Breast epithelium (tissue), 4 donors: ENCODE results near the gene HDAC8. TPM values are rescaled to one million over a fixed set of nuclear protein-coding genes. Genes with fewer than 3 reads are reported as not detected.

ENCODE experiments used
- DNase-seq, 2 donors: peaks; one replicate each; pipeline ENCODE4 v3.0.0-alpha.2; 2019; ENCODE audit warnings: low spot score in 2 of 2
- H3K27ac ChIP-seq, 2 donors: fragments of 200-600 bp; sonication (generic) in 1 of 2; one replicate each; pipeline ENCODE4 v1.5.1; 2016 to 2019; ENCODE audit warnings: mild to moderate bottlenecking in 1 of 2
- H3K27me3 ChIP-seq, 2 donors: fragments of 200-600 bp; sonication (generic) in 1 of 2; one replicate each; pipeline versions ENCODE4 v1.5.1 to v1.6.0; 2017 to 2019; ENCODE audit warnings: control low read depth in 1 of 2, mild to moderate bottlenecking in 1 of 2
- H3K36me3 ChIP-seq: fragments of 200-600 bp; one replicate; pipeline ENCODE4 v1.5.1; 2019
- H3K4me1 ChIP-seq, 2 donors: fragments of 200-600 bp; sonication (generic); one replicate each; pipeline ENCODE4 v1.5.1; 2016 to 2019; ENCODE audit warnings: control low read depth in 1 of 2
- H3K4me3 ChIP-seq, 3 donors: fragments of 200-600 bp; sonication (generic); 1 replicate in 2 of 3; 2 replicates in 1 of 3; pipeline ENCODE4 v1.5.1; 2016 to 2019; ENCODE audit warnings: mild to moderate bottlenecking in 3 of 3, moderate library complexity in 2 of 3
- H3K9me3 ChIP-seq, 2 donors: fragments of 200-600 bp; sonication (generic) in 1 of 2; one replicate each; pipeline ENCODE4 v1.5.1; 2016 to 2019; ENCODE audit warnings: control low read depth in 1 of 2
- POLR2A ChIP-seq: fragments of 450-650 bp; IDR thresholded peaks from one replicate; pipeline ENCODE4 v1.6.1; 2016; ENCODE audit warnings: antibody characterized with exemption, mild to moderate bottlenecking, moderate library complexity
- POLR2AphosphoS5 ChIP-seq, 3 donors: sonication (generic); formaldehyde crosslinking; IDR thresholded peaks; one replicate each; pipeline ENCODE4 v1.6.1; 2017; ENCODE audit warnings: antibody characterized with exemption in 3 of 3
- intact Hi-C: fragments of 100-400 bp; cut with DNase I; formaldehyde crosslinking; loops from one replicate; pipeline ENCODE4 v1.15.1; 2023; ENCODE audit warnings: low total_unique reads
- total RNA-seq, 3 donors: library from RNA; depleted of rRNA; stranded (reverse); fragments of >200 nt; gene quantifications; one replicate each; pipeline ENCODE4 v1.1.0, GENCODE V29; 2016
- TF ChIP-seq, protein P1 (sequence below), 3 donors: fragments of 450-650 bp; IDR thresholded peaks; one replicate each; pipeline ENCODE4 v1.5.1; 2016 to 2017; ENCODE audit warnings: antibody characterized with exemption in 3 of 3, mild to moderate bottlenecking in 3 of 3, moderate library complexity in 3 of 3

The HDAC8 gene
- total RNA-seq, 3 donors from 2014 or later, result 29.1 to 62.6 (median 51.5) TPM

DNA sequence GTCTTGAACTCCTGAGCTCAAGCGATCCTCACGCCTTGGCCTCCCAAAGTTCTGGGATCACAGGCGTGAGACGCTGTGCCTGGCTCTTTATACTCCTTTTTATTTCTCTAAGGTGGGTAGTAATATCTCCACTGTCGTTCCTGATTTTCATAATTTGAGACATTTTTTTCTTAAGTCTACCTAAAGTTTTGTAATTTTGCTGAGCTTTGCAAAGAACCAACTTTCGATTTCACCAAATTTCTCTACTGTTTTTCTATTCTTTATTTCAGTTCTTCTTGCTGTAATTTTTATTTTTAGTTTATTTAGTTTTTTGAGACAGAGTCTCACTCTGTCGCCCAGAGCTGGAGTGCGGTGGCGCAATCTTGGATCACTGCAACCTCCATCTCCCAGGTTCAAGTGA lies 196.5 kb downstream of the HDAC8 start:
- intact Hi-C loops, result no loop called here
- DNase-seq, result no peak
- no peak overlapping the region for H3K27ac ChIP-seq
- H3K4me3 ChIP-seq, result no peak overlapping the region
- no peaks in the 10 kb centered on the region for H3K9me3 ChIP-seq
- H3K27me3 ChIP-seq, result peaks cover 0 to 23% of the 10 kb centered on the region in 2 donors
- TF ChIP-seq, protein P1, sequence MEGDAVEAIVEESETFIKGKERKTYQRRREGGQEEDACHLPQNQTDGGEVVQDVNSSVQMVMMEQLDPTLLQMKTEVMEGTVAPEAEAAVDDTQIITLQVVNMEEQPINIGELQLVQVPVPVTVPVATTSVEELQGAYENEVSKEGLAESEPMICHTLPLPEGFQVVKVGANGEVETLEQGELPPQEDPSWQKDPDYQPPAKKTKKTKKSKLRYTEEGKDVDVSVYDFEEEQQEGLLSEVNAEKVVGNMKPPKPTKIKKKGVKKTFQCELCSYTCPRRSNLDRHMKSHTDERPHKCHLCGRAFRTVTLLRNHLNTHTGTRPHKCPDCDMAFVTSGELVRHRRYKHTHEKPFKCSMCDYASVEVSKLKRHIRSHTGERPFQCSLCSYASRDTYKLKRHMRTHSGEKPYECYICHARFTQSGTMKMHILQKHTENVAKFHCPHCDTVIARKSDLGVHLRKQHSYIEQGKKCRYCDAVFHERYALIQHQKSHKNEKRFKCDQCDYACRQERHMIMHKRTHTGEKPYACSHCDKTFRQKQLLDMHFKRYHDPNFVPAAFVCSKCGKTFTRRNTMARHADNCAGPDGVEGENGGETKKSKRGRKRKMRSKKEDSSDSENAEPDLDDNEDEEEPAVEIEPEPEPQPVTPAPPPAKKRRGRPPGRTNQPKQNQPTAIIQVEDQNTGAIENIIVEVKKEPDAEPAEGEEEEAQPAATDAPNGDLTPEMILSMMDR (IDR thresholded peaks at IDR 0.05), result no peak
- H3K36me3 ChIP-seq, result no peaks in the 10 kb centered on the region
- H3K4me1 ChIP-seq, result no peaks in the 10 kb centered on the region

DNA sequence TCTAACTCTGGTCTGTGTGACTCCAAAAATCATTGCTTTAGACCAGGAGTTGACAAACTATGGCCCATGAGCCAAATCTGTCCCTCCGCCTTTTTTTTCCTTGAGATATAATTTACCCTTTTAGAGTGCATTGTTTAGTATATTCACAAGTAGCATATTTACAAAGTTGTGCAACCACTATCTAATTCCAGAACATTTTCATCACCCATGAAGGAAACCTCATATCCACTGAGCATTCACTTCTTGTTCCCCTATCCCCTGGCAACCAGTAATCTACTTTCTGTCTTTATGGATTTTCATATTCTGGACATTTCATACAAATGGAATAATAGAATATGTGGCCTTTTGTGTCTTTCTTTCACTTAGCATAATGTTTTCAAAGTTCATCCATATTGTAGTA lies 199.5 kb downstream of the HDAC8 start:
- no peaks in the 10 kb centered on the region for H3K4me1 ChIP-seq
- intact Hi-C loops, result no loop called here
- no peak overlapping the region for H3K4me3 ChIP-seq
- no peaks in the 10 kb centered on the region for H3K36me3 ChIP-seq
- no peak for DNase-seq
- no peak for TF ChIP-seq POLR2A
- TF ChIP-seq, protein P1 (IDR thresholded peaks at IDR 0.05), result no peak
- TF ChIP-seq POLR2AphosphoS5 (IDR thresholded peaks at IDR 0.05), result no peak
- peaks cover 0 to 29% of the 10 kb centered on the region in 2 donors for H3K27me3 ChIP-seq
- no peaks in the 10 kb centered on the region for H3K9me3 ChIP-seq
- no peak overlapping the region for H3K27ac ChIP-seq

DNA sequence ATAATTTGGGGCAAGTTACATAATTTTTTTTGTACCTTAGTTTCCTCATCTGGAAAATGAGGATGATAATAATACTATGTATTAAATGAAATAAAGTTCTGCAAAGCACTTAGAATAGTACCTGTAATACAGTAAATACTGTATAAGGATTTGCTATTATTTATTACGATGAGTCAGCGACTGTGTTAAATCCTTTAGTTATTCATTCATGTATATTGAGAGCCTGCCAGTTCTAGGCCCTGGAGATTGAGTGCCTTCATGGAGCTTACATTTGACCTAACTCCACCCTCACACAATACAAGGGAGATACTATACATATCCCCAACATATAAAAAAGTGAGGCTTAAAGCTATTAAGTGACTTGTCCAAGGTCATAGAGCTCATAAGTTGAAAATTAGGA lies 199.9 kb downstream of the HDAC8 start:
- Histone ChIP-seq H3K27ac (no peak overlapping the region), H3K36me3 (no peaks in the 10 kb centered on the region), H3K4me3 (no peak overlapping the region), H3K27me3 (peaks cover 0 to 29% of the 10 kb centered on the region in 2 donors), H3K9me3 (no peaks in the 10 kb centered on the region), H3K4me1 (no peaks in the 10 kb centered on the region)
- intact Hi-C loops, result no loop called here
- TF ChIP-seq POLR2A, result no peak
- TF ChIP-seq, protein P1 (IDR thresholded peaks at IDR 0.05), result no peak
- no peak for TF ChIP-seq POLR2AphosphoS5 (IDR thresholded peaks at IDR 0.05)
- DNase-seq, result no peak

DNA sequence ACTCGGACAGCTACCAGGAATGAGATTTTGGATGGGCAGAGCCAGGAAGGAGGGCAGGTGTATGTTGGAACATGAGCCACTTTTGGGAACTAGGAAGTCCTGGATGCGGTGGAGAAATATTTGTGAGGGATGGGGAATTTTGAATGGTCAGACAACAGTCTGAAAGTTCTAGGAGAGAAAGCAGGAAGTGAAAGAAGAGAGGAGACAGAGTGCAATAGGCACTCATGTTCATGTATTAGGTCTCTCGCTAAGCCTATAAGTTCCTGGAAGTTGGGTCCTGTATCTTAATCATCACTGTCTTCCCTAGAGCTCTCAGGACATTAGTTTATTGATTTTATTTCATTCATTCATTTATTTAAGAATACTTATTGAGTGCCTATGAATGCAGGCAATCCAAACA lies 201.2 kb downstream of the HDAC8 start:
- no peaks in the 10 kb centered on the region for H3K9me3 ChIP-seq
- no peak overlapping the region for H3K4me3 ChIP-seq
- TF ChIP-seq, protein P1 (IDR thresholded peaks at IDR 0.05), result no peak
- no peak for TF ChIP-seq POLR2AphosphoS5 (IDR thresholded peaks at IDR 0.05)
- TF ChIP-seq POLR2A, result no peak
- no peaks in the 10 kb centered on the region for H3K36me3 ChIP-seq
- H3K4me1 ChIP-seq, result no peaks in the 10 kb centered on the region
- no peak for DNase-seq
- no peak overlapping the region for H3K27ac ChIP-seq
- peaks cover 0 to 30% of the 10 kb centered on the region in 2 donors for H3K27me3 ChIP-seq
- intact Hi-C loops, result no loop called here

DNA sequence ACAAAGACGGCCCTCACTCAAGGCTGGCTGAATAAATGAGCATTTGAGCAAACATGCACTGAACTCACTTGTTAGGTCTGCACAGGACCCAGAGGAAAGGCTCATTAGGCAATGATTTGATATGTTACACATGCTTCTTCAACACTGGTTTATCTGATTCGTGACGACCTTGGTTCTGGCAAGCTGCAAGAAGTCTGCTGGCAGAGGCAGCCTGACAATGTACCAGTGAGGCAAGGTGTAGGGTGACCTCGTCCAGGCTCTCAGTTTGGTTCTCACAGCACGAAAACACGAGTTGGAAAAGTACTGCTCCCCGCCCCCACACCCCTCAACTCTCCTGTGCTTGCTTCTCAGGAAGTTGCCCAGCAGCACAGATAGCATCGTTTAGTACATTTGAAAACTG lies 203.8 kb downstream of the HDAC8 start:
- Histone ChIP-seq H3K4me1 (no peaks in the 10 kb centered on the region), H3K36me3 (no peaks in the 10 kb centered on the region), H3K27ac (no peak overlapping the region), H3K27me3 (peaks cover 0 to 49% of the 10 kb centered on the region in 2 donors), H3K9me3 (no peaks in the 10 kb centered on the region), H3K4me3 (no peak overlapping the region)
- TF ChIP-seq POLR2A (no peak), POLR2AphosphoS5 (IDR thresholded peaks at IDR 0.05) (no peak)
- TF ChIP-seq, protein P1 (IDR thresholded peaks at IDR 0.05), result no peak
- intact Hi-C loops, result loop anchor here (10.0 kb wide), 1 partner anchor 996 kb away; no protein-coding TSS in a partner anchor
- DNase-seq, result no peak
